HG03196 (cell line): ENCODE results near the gene ZBTB48.

Experiments used
- ATAC-seq: cut with Tn5 transposase; IDR thresholded peaks from one replicate; pipeline ENCODE4 v1.9.1; 2021; ENCODE audit not compliant: unreplicated experiment

ZBTB48 gene

DNA sequence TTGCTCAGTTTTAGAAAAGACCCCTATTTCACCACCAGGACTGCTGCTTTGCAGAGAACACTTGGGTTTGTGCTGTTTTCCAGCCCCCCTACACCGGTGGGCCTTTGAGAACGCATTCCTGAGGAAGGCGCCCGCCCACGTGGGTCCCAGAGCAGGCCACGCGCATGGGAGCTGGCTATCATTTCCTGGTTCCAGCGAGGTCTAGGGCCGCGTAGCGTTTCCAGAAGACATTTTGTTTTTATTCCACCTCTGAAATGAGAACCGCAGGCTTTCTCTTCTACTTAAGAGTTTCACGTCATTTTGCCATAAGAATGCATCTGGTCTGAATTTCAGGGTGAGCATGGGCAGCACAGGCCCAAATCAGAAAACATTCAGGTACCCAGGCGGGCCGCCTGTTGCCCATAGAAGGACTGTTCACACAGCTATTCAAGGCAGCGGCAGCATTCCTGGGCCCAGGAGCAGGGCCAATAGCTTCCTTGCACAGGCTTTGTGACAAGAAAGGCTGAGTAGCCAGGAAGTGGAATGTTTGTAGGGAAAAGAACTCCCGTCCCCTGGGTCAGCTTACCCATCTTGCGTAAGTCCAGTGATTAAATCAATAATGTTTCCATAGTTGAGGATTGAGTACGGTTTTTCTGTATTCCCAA, 24.2 kb downstream of the ZBTB48 start:
- ATAC-seq, result no peak

- ATAC-seq, result peak; percentile 41
Measured at GRCh38 chr1:6612641-6613360, 33.0 kb downstream of the ZBTB48 start.

GRCh38 chr1:6613361-6614018, 33.7 kb downstream of the ZBTB48 start, which contains the start of gene PHF13:
TSS of gene PHF13 (plus strand) at chr1:6613731. CDS start at chr1:6614067, 336 bp downstream.
- peak; percentile 93 for ATAC-seq

DNA sequence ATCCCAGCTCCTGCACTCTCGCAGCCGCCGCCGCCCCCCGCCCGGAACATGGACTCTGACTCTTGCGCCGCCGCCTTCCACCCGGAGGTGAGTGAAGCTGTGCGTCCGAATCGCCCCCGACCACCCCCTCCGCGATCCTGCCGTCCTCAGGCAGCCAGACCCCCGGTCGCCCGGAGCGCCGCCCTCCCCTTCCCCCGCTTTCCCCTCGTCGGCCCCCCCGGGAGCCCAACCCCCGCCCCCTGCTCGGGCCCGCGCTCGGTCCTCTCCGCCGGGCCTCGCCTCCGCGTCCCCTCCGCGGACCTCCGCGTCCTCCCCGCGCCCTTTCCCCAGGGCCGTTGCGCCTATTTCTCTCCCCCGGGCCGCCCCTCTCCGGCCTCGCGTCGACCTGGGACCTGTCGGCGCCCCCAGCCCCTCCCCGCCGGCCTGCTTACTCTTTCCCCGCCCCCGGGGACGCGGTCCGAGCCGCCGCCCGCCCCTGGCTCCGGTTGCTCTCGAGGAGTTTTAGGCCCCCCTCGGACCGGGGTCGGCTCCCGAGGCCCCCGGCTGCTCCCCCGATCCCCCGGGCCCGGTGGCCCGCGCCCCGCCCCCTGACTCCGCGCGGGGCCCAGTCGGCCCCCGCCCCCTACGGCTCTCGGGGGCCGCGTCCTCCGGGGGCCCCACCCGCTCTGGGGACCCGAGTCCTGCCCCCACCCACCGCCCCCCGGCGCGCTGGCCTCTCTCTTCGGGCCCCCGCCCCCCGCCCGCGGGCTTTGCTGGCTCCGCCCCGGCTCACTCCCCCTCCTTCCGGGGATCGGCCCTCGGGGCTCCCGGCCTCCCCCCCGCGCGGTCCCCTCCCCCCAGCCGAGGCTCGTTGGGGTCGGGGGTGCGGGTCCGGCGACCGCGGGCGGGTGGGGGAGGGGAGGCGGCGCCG, 34.5 kb downstream of the ZBTB48 start:
- no peak for ATAC-seq

DNA sequence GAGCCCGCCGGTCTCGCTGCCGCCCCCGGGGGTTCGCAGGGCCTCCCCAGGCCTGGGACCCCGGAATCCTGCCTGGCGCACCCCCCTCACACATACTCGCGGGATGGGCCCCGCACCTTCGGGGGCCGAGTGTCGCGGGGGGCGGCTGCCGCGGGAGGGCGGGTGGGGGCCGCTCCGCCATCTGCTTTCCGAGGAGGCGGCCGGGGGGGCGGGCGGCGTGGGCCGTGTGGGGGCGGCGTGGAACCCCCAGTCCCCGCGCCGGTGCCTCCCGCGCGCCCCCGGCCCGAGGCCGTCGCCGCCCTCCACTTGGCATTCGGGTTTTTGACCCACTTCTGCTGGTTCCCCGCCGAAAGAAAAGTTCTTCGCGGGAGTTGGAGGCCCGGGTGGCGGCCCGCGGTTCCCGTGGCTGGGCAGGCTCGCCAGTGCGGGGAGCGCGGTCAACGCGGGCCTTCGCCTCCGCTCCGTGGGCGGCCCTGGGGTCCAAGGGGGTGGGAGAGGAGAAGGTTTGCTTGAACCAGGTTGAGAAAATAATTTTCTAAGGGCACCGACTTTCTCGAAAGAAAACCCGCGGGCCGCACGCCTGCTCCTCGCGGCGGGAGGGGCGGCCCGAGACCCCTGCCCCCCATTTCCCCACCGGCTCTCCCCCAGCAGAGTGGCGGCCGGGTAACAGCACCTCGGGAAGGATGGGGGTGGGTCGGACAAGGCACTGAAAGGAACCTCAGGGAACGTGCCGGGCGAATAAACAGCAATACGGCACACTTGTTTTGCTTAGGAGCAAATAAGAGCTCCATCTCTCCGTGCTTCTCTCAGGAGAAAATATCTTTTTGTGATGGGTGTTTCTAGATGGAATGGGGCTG, 35.4 kb downstream of the ZBTB48 start:
- no peak for ATAC-seq

GRCh38 chr1:6619045-6619444, 39.3 kb downstream of the ZBTB48 start:
- no peak for ATAC-seq

DNA sequence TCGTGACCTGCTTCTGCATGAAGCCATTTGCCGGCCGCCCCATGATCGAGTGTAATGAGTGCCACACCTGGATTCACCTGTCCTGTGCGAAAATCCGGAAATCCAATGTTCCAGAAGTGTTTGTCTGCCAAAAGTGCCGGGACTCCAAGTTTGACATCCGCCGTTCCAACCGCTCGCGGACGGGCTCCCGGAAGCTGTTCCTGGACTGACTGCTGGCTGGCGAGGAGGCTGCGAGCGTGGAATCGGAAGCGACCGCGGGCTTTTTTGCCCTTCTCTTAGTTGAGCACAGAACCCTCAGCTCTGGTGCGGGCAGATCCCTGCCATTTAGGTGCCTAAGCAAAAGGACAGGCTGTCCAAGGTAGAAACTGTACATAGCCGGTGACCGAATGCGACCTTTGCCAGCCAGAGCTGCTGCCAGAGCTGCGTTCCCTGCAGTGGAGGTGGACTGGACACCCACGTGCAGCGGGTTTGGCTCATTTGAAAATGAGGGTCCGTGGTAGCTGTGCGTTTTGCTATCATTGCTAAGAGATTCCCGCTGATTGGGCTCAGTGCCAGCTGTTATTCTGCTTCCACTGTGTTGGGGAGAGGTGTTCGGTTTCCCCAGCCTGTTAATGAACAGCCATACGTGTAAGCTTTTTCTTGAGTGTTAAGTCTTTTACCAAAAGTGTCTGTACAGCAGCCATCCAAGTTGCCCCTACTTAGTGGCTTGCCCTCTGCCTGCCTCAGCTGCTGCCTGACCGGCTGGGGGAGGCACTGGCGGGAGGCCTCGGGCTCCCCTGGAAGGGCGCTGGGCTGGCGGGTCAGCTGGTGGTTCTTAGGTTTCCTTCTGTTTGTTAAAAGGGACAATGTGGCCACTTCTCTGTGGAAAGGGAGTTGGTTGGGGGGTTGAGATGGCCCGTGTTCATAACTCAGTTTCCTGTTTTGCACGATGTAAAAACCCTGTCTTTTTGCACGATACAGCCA, 41.9 kb downstream of the ZBTB48 start:
- ATAC-seq, result no peak

GRCh38 chr1:6622396-6623152, 42.8 kb downstream of the ZBTB48 start:
- no peak for ATAC-seq

GRCh38 chr1:6623269-6623965, 43.6 kb downstream of the ZBTB48 start:
- ATAC-seq, result no peak

GRCh38 chr1:6624710-6625583, 45.2 kb downstream of the ZBTB48 start, which contains the start of gene THAP3:
TSS of gene THAP3 (plus strand) at chr1:6624868. CDS start at chr1:6625219, 351 bp downstream.
- peak; percentile 78 for ATAC-seq

DNA sequence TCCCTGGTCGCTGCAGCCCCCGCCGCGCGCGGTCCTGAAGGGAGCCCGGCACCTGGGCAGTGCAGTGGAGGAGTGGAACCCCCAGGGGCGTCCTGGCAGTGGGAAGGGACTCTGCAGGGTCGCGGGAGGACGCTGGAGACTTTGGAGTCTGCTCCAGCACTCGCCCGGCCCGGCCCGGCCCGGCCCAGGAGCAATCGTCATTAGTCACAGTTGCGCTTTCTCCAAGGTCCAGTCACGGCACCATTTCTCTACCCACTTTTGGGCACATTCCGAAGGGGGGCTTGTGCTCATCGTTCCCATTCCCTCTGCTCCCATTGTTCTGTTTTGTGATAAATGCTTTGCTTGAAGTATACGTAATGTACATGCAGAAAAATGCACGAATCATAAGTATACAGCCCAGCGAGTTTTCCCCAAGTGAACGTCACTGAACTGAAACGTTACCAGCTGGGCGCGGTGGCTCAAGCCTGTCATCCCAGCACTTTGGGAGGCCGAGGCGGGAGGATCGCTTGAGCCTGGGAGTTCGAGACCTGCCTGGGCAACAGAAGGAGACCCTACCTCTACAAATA, 45.9 kb downstream of the ZBTB48 start:
- peak; percentile 19 for ATAC-seq

DNA sequence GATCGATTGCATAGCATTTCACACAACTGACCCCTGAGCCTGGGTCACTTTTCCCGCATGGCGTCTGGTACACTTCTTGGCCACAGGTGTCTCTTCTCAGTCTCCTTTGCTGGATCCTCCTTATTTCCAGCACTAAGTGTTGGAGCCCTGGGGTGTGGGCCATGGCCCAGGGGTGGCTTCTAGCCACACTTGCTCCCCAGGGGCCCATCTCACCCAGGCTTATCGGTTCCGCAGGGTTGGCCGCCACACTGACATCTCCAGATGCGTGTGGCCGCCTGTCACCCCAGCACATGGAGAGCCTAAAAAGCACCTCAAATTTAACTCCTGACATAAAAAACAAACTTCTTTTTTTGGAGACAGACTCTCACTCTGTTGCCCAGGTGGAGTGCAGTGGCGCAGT, 47.2 kb downstream of the ZBTB48 start:
- ATAC-seq, result no peak

DNA sequence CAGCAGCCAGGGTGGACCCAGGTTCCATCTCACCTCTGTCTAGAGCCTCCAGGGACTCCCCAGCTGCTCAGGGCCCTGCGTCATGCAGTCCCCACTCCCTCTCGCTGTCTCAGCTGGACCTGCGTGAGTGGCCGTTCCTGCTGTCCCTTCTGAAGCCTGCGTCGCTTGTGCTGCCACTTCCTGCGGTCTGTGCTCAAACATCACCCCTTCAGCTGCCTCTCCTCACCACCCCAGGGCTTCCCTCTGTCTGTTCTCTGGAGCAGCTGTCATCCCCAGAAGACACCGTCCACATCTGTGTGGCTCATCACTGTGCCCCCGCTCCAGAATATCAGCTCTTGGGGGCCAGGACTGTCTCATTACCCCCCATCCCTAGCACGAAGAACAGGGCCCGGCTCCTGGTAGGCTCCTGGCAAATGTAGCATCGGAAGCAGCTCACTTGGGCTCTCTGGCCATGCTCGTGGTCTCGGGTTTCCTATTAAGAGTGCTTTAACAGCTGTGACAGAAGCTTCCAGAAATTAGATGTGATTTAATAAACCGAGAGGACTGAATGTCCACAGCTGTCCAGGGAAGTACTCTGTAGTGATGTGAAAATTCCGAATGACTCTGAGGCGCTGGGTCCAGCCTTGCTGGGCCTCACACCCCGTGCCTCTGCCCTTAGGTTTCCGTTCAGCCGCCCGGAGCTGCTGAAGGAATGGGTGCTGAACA, 48.2 kb downstream of the ZBTB48 start:
- ATAC-seq, result no peak

DNA sequence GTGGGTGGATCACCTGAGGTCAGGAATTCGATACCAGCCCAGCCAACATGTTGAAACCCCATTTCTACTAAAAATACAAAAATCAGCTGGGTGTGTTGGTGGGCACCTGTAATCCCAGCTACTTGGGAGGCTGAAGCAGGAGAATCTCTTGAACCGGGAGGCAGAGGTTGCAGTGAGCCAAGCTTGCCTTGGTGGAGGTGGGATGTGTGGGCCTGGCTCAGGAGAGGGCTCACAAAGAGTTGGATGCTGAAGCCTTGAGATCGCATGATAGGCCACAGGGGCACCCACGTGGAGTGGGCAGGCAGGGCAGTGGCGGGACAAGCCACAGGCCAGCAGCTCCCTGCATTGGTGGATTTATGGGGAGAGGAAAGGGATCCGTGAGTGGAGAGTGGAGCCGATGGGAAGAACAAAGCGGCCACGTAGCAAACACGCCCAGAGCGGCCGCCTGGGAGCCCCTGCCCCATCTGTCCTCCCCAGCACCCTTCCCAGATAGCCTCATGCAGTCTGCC, 49.2 kb downstream of the ZBTB48 start:
- ATAC-seq, result no peak

DNA sequence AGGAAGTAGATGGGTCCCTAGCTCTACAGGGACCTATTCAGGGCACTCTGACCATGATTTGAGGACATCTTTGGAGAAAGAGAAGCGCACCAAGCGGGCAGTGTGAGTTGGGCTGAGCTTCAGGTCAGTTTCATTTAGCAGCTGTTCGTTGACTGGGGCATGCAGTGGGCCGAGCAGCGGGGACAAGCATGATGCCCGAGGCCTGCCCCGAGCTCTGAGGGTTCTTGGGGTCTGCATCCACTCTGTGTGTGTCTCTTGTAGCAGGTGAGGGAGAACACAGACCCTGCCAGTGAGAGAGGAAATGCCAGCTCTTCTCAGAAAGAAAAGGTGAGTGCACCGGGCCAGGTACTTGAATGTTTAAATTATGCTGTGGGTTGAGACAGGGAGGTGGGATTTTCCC, 50.2 kb downstream of the ZBTB48 start:
- ATAC-seq, result no peak
